IMR-90 (cell line): ENCODE data around the gene GPC2. TPM values are rescaled to one million over a fixed set of nuclear protein-coding genes. Genes with fewer than 3 reads are reported as not detected.
A peak's percentile ranks its signal among the peaks of the same experiment; 100 is the strongest.

Source experiments
- ATAC-seq: fragments of 200-7000 bp; cut with Tn5 transposase; 2 replicates; pipeline ENCODE4 v1.9.1; 2020; ENCODE audit warnings: low read depth, mild to moderate bottlenecking, moderate library complexity
- BruUV-seq: library from RNA; stranded (reverse); fragments of 400-500 nt; replicated peaks from 2 replicates; lab custom pipeline; 2021; lab: Mats Ljungman, UMichigan
- CTCF ChIA-PET: fragments of 300-600 bp; formaldehyde crosslinking; extraction: SDS; loops from one replicate; lab custom pipeline; 2021; ENCODE audit warnings: antibody characterized with exemption; lab: Yijun Ruan, JAX
- POLR2A ChIA-PET: fragments of 300-600 bp; sonication (Branson Sonifier 250); formaldehyde crosslinking; loops from one replicate; lab custom pipeline; 2022; ENCODE audit warnings: antibody characterized with exemption; ENCODE audit not compliant: unreplicated experiment; lab: Charles Lee
- DNase-seq: peaks from one replicate; pipeline ENCODE4 v3.0.0; 2013
- H2AFZ ChIP-seq: replicated peaks from 2 replicates; pipeline ENCODE3; 2013; ENCODE audit warnings: low read length, mild to moderate bottlenecking; ENCODE audit not compliant: poor library complexity
- H2AK5ac ChIP-seq: 2 replicates; pipeline ENCODE4 v1.6.1; 2013; ENCODE audit warnings: low read depth, low read length, inconsistent platforms
- H2AK9ac ChIP-seq: replicated peaks from 2 replicates; pipeline ENCODE3; 2013; ENCODE audit warnings: mild to moderate bottlenecking, low read depth, low read length, moderate library complexity; ENCODE audit not compliant: poor library complexity
- H2BK120ac ChIP-seq: 2 replicates; pipeline ENCODE4 v1.6.1; 2013; ENCODE audit warnings: low read depth, low read length, inconsistent platforms
- H2BK15ac ChIP-seq: 3 replicates; pipeline ENCODE4 v1.6.1; 2013; ENCODE audit warnings: low read depth, low read length, inconsistent platforms
- H2BK20ac ChIP-seq: 2 replicates; pipeline ENCODE4 v1.6.1; 2013; ENCODE audit warnings: low read depth, mild to moderate bottlenecking, inconsistent platforms, low read length, moderate library complexity
- H2BK5ac ChIP-seq: 2 replicates; pipeline ENCODE4 v1.6.1; 2013; ENCODE audit warnings: mild to moderate bottlenecking, low read depth, low read length, inconsistent platforms; ENCODE audit not compliant: poor library complexity, severe bottlenecking
- H3K14ac ChIP-seq: replicated peaks from 2 replicates; pipeline ENCODE4 v1.6.1; 2013; ENCODE audit warnings: low read depth, low read length, inconsistent platforms
- H3K18ac ChIP-seq: 2 replicates; pipeline ENCODE4 v1.6.1; 2013; ENCODE audit warnings: low read depth, low read length, control low read depth
- H3K23ac ChIP-seq: 2 replicates; pipeline ENCODE4 v1.6.1; 2013; ENCODE audit warnings: low read depth, low read length, inconsistent platforms
- H3K27ac ChIP-seq: 2 replicates; pipeline ENCODE4 v1.5.1; 2013; ENCODE audit warnings: mild to moderate bottlenecking, control low read depth, low read length; ENCODE audit not compliant: insufficient read depth
- H3K27me3 ChIP-seq: 2 replicates; pipeline ENCODE4 v1.6.1; 2013; ENCODE audit warnings: low read length; ENCODE audit not compliant: control insufficient read depth, insufficient read depth
- H3K36me3 ChIP-seq: 2 replicates; pipeline ENCODE4 v1.6.1; 2013; ENCODE audit warnings: low read length, mixed read lengths; ENCODE audit not compliant: control insufficient read depth, insufficient read depth
- H3K4ac ChIP-seq: 2 replicates; pipeline ENCODE4 v1.6.1; 2013; ENCODE audit warnings: low read depth, low read length, inconsistent platforms
- H3K4me1 ChIP-seq: 2 replicates; pipeline ENCODE4 v1.6.1; 2013; ENCODE audit warnings: low read length, mixed read lengths; ENCODE audit not compliant: control insufficient read depth, insufficient read depth
- H3K4me2 ChIP-seq: 2 replicates; pipeline ENCODE4 v1.6.1; 2013; ENCODE audit warnings: low read depth, mild to moderate bottlenecking, control low read depth, low read length, moderate library complexity
- H3K4me3 ChIP-seq: 2 replicates; pipeline ENCODE4 v1.5.1; 2013; ENCODE audit warnings: low read depth, mild to moderate bottlenecking, control low read depth, low read length, moderate library complexity; ENCODE audit not compliant: insufficient read depth
- H3K56ac ChIP-seq: 2 replicates; pipeline ENCODE4 v1.6.1; 2013; ENCODE audit warnings: low read length, inconsistent platforms; ENCODE audit not compliant: insufficient read depth; ENCODE audit errors: extremely low read depth
- H3K79me1 ChIP-seq, 2 experiments: 2 replicates each; pipeline ENCODE4 v1.6.1; 2013; ENCODE audit warnings: low read length in 2 of 2, inconsistent platforms in 1 of 2, low read depth in 1 of 2
- H3K9ac ChIP-seq: 2 replicates; pipeline ENCODE4 v1.6.1; 2013; ENCODE audit warnings: low read depth, low read length, control low read depth
- H3K9me1 ChIP-seq: 2 replicates; pipeline ENCODE4 v1.6.1; 2013; ENCODE audit warnings: low read length, inconsistent platforms; ENCODE audit not compliant: insufficient read depth
- H3K9me3 ChIP-seq: 2 replicates; pipeline ENCODE4 v1.6.1; 2013; ENCODE audit warnings: low read length; ENCODE audit not compliant: control insufficient read depth, insufficient read depth
- H4K20me1 ChIP-seq: 2 replicates; pipeline ENCODE4 v1.6.1; 2013; ENCODE audit warnings: low read length, inconsistent platforms; ENCODE audit not compliant: insufficient read depth
- H4K5ac ChIP-seq: 2 replicates; pipeline ENCODE4 v1.6.1; 2013; ENCODE audit warnings: mild to moderate bottlenecking, low read depth, low read length, control low read depth
- H4K8ac ChIP-seq, 2 experiments: 2 replicates each; pipeline ENCODE4 v1.6.1; 2013; ENCODE audit warnings: low read depth in 2 of 2, low read length in 2 of 2, control low read depth in 1 of 2, inconsistent platforms in 1 of 2
- H4K91ac ChIP-seq: 2 replicates; pipeline ENCODE4 v1.6.1; 2013; ENCODE audit warnings: low read depth, low read length, inconsistent platforms; ENCODE audit not compliant: insufficient read depth
- BHLHE40 ChIP-seq: fragments of 150-350 bp; IDR thresholded peaks from 2 replicates; pipeline ENCODE4 v1.6.1; 2016; ENCODE audit warnings: mild to moderate bottlenecking, low read depth, low read length
- CEBPB ChIP-seq: IDR thresholded peaks from 2 replicates; pipeline ENCODE4 v1.6.1; 2012; ENCODE audit warnings: low read depth, low read length, improper control_type of control experiment
- CHD1 ChIP-seq: IDR thresholded peaks from 2 replicates; pipeline ENCODE4 v1.6.1; 2012; ENCODE audit warnings: low read depth, low read length, improper control_type of control experiment
- FOS ChIP-seq: fragments of 150-350 bp; IDR thresholded peaks from 2 replicates; pipeline ENCODE4 v1.6.1; 2016; ENCODE audit warnings: low read depth, low read length
- MAZ ChIP-seq: IDR thresholded peaks from 2 replicates; pipeline ENCODE4 v1.6.1; 2012; ENCODE audit warnings: low read depth, mild to moderate bottlenecking, low read length, improper control_type of control experiment, moderate library complexity, borderline replicate concordance
- MXI1 ChIP-seq: IDR thresholded peaks from 2 replicates; pipeline ENCODE4 v1.6.1; 2012; ENCODE audit warnings: low read depth, mild to moderate bottlenecking, low read length, moderate library complexity, borderline replicate concordance
- NFE2L2 ChIP-seq: fragments of 150-350 bp; IDR thresholded peaks from 2 replicates; pipeline ENCODE4 v1.6.1; 2016; ENCODE audit warnings: low read depth, mild to moderate bottlenecking, low read length
- POLR2A ChIP-seq: IDR thresholded peaks from 2 replicates; pipeline ENCODE4 v1.6.1; 2012; ENCODE audit warnings: mild to moderate bottlenecking, low read depth, low read length
- RAD21 ChIP-seq: IDR thresholded peaks from 2 replicates; pipeline ENCODE4 v1.6.1; 2012; ENCODE audit warnings: low read length, improper control_type of control experiment
- RCOR1 ChIP-seq: IDR thresholded peaks from 2 replicates; pipeline ENCODE4 v1.6.1; 2012; ENCODE audit warnings: mild to moderate bottlenecking, low read length, improper control_type of control experiment; ENCODE audit not compliant: insufficient replicate concordance
- RFX5 ChIP-seq: IDR thresholded peaks from 2 replicates; pipeline ENCODE4 v1.8.0; 2012; ENCODE audit warnings: low read depth, mild to moderate bottlenecking, low read length, moderate library complexity
- SMC3 ChIP-seq: fragments of 150-350 bp; IDR thresholded peaks from 2 replicates; pipeline ENCODE4 v1.6.1; 2016; ENCODE audit warnings: low read depth, mild to moderate bottlenecking, antibody characterized with exemption, low read length, moderate library complexity
- WGBS, 2 experiments: methylation state at CpG; one replicate each; pipeline versions ENCODE4 v1.1.5 to v1.1.7; 2013; ENCODE audit warnings: missing lambda C conversion rate in 2 of 2; ENCODE audit not compliant: insufficient read length in 1 of 2; ENCODE audit errors: extremely low coverage in 2 of 2; 5-methylcytosine and 5-hydroxymethylcytosine counted together
- dilution Hi-C: fragments of 300-500 bp; cut with HindIII; formaldehyde crosslinking; loops from one replicate; pipeline ENCODE4 v1.14.3; 2018; ENCODE audit warnings: low sequenced_read_pairs; ENCODE audit not compliant: unreplicated experiment
- in situ Hi-C: fragments of 300-500 bp; cut with MboI; formaldehyde crosslinking; loops from 3 replicates; pipeline ENCODE4 v1.14.3; 2019; ENCODE audit warnings: low sequenced_read_pairs, inconsistent platforms, mixed read lengths
- intact Hi-C: fragments of 100-400 bp; cut with micrococcal nuclease; formaldehyde crosslinking; loops from 2 replicates; pipeline ENCODE4 v1.10.0; 2022
- polyA plus RNA-seq, 3 experiments: library from polyadenylated mRNA; depleted of rRNA; stranded (reverse); fragments of >200 nt; gene quantifications; 2 replicates each; pipeline ENCODE4 v1.2.3, GENCODE V29; 2012; ENCODE audit warnings: low replicate concordance in 1 of 3
- total RNA-seq: library from RNA; depleted of rRNA; stranded (reverse); fragments of >200 nt; gene quantifications from 2 replicates; pipeline ENCODE4 v1.2.3, GENCODE V29; 2012
- TF ChIP-seq, protein P1 (sequence below): fragments of 150-350 bp; IDR thresholded peaks from 2 replicates; pipeline ENCODE4 v1.6.1; 2017; ENCODE audit warnings: mild to moderate bottlenecking, antibody characterized with exemption, low read length, low read depth
- TF ChIP-seq, protein P2 (sequence below): fragments of 150-350 bp; IDR thresholded peaks from 2 replicates; pipeline ENCODE4 v1.6.1; 2016; ENCODE audit warnings: low read depth, mild to moderate bottlenecking, low read length, moderate library complexity, borderline replicate concordance

Gene GPC2
- total and polyA plus RNA-seq, 2 of the 4 experiments (the other 2 are of a cell fraction): 1.8 to 6.0 TPM

DNA sequence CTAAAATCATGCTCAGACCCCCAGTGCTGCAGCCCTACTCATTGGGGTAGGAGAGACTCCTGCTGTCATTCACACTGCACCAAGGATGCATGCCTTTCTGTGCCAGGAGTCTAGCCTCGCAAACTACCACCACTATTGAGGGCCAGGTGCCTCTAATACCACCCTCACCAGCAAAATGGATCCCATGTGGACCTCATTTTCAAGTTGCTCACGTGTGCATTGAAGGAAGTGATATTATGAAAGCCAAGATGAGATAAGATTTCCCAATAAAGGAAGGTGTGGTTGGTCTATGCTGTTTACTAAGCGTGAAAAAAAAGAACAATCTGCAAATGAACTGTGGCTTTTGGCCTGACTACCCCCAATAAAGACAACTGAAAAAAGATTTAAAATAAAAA is 35.6 kb downstream of the GPC2 start:
- H3K9ac ChIP-seq: no peak overlapping the region
- no peak overlapping the region for H4K8ac ChIP-seq
- H2BK5ac ChIP-seq: no peak overlapping the region
- no peak overlapping the region for H2AK5ac ChIP-seq
- no peak overlapping the region for H2AK9ac ChIP-seq
- no peaks in the 10 kb centered on the region for H3K9me1 ChIP-seq
- dilution Hi-C loops (no loop called here), intact Hi-C loops (no loop called here), in situ Hi-C loops (no loop called here)
- ATAC-seq (no peak), DNase-seq (no peak)
- no peak overlapping the region for H3K56ac ChIP-seq
- H3K4ac ChIP-seq: no peak overlapping the region
- no peak for TF ChIP-seq NFE2L2
- no peak for TF ChIP-seq RAD21
- no peak for TF ChIP-seq MAZ
- no peak for TF ChIP-seq SMC3
- no peak for TF ChIP-seq BHLHE40
- TF ChIP-seq CEBPB: no peak
- no peak for TF ChIP-seq MXI1
- TF ChIP-seq CHD1: no peak
- no peak for TF ChIP-seq RCOR1
- TF ChIP-seq FOS: no peak
- TF ChIP-seq RFX5: no peak
- no peak for TF ChIP-seq POLR2A
- TF ChIP-seq, protein P1, sequence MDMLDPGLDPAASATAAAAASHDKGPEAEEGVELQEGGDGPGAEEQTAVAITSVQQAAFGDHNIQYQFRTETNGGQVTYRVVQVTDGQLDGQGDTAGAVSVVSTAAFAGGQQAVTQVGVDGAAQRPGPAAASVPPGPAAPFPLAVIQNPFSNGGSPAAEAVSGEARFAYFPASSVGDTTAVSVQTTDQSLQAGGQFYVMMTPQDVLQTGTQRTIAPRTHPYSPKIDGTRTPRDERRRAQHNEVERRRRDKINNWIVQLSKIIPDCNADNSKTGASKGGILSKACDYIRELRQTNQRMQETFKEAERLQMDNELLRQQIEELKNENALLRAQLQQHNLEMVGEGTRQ: no peak
- TF ChIP-seq, protein P2, sequence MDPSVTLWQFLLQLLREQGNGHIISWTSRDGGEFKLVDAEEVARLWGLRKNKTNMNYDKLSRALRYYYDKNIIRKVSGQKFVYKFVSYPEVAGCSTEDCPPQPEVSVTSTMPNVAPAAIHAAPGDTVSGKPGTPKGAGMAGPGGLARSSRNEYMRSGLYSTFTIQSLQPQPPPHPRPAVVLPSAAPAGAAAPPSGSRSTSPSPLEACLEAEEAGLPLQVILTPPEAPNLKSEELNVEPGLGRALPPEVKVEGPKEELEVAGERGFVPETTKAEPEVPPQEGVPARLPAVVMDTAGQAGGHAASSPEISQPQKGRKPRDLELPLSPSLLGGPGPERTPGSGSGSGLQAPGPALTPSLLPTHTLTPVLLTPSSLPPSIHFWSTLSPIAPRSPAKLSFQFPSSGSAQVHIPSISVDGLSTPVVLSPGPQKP: no peak
- H3K27ac ChIP-seq: no peak overlapping the region
- CTCF ChIA-PET: interaction anchor here (0.9 kb wide), 1 partner anchor 10 kb away, joined by 3 read pairs; no protein-coding TSS in a partner anchor
- H3K4me1 ChIP-seq: no peaks in the 10 kb centered on the region
- no peaks in the 10 kb centered on the region for H3K79me1 ChIP-seq
- H3K14ac ChIP-seq: no peak overlapping the region
- H2AFZ ChIP-seq: peak overlapping the region; percentile 33
- H3K36me3 ChIP-seq: no peaks in the 10 kb centered on the region
- H4K91ac ChIP-seq: no peak overlapping the region
- no peak overlapping the region for H2BK20ac ChIP-seq
- BruUV-seq: no TSS peak
- no peak overlapping the region for H4K5ac ChIP-seq
- H2BK120ac ChIP-seq: no peak overlapping the region
- no peaks in the 10 kb centered on the region for H3K9me3 ChIP-seq
- no peak overlapping the region for H2BK15ac ChIP-seq
- no peak overlapping the region for H3K4me2 ChIP-seq
- POLR2A ChIA-PET: no interaction called here
- H3K4me3 ChIP-seq: no peak overlapping the region
- H3K23ac ChIP-seq: no peak overlapping the region
- H4K20me1 ChIP-seq: no peaks in the 10 kb centered on the region
- WGBS, 2 experiments: no CpG with 5 or more reads among the region's 3 CpGs
- H3K18ac ChIP-seq: no peak overlapping the region
- H3K27me3 ChIP-seq: no peaks in the 10 kb centered on the region
